Measurements from ENCODE around the gene RNF113A. TPM values are rescaled to one million over a fixed set of nuclear protein-coding genes. Genes with fewer than 3 reads are reported as not detected.
"Not testable (repeated sequence)": the region's sequence is repeated elsewhere in the genome, so short reads cannot be mapped to it uniquely, and the experiment has no call there.

Gene RNF113A
- total RNA-seq, 1 experiment from 2014 or later: 16.2 TPM

DNA sequence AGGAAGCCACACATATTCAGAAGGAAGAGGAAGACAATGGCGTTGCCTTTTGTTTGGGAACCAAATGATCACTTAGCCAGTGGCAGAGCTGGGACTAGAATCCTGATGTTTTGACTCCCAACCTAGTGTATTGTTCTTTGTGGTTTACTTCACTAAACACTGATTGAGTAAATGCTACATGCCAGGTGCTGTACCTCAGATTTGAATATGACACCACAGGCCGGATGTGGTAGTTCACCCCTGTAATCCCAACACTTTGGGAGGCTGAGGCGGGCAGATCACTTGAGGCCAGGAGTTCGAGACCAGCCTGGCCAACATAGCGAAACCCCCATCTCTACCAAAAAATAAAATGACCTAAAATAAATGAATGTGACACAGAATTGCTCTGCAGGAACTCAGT, 8.5 kb upstream of the RNF113A start:
- Histone ChIP-seq H3K27me3 (ENCODE audit: control insufficient read depth, insufficient read depth, low read length) (no peaks in the 10 kb centered on the region), H3K4me3 (ENCODE audit: insufficient read depth, low read depth, low read length) (no peak overlapping the region), H3K36me3 (replicated peaks; ENCODE audit: control insufficient read depth, insufficient read depth, low read length) (no peaks in the 10 kb centered on the region; the same call in 1 of the 2 replicates)
- DNase-seq: no peak

DNA sequence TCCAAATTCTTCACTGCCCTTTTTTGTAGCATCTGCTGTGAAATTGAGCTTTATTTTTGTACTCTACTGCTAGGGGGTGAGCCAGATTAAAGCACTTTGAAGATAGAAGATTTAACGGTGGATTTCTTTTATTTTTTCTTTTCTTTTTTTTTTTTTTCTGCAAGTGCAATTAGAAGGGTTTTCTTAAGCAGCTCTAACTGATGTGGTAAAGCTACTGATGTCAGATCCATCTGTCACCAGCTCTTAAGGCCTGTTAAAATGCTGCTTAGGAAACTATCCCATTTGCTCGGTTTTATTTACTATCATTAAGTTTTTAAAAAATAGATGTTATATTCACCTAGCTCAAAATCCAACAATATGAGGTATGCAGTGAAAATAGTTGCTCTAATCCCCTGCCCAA, 7.2 kb upstream of the RNF113A start:
- H3K27me3 ChIP-seq (ENCODE audit: control insufficient read depth, insufficient read depth, low read length): no peaks in the 10 kb centered on the region
- no peaks in the 10 kb centered on the region; the same call in 1 of the 2 replicates for H3K36me3 ChIP-seq (replicated peaks; ENCODE audit: control insufficient read depth, insufficient read depth, low read length)
- DNase-seq: no peak
- no peak overlapping the region for H3K4me3 ChIP-seq (ENCODE audit: insufficient read depth, low read depth, low read length)

DNA sequence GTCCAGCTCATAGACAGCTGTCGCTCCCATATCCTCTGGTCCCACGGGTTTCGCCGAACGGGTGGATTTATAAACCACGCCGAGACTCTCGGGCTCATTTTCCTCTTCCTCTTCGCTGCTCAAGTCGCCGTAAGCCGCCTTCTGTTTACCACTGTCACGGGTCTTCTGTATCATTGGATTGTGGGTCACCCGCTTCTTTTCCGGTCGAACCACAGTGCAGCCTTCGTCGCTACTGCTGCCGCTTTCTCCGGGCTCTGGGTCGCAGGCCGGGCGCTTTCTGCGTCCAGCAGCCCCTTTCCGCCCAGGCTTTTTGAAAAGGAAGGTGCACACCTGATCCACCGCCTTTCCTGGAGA, 311 bp downstream of the RNF113A start:
- no peak for DNase-seq
- no peaks in the 10 kb centered on the region for H3K27me3 ChIP-seq (ENCODE audit: control insufficient read depth, insufficient read depth, low read length)
- H3K4me3 ChIP-seq (ENCODE audit: insufficient read depth, low read depth, low read length): peak overlapping the region; percentile 78
- H3K36me3 ChIP-seq (replicated peaks; ENCODE audit: control insufficient read depth, insufficient read depth, low read length): no peaks in the 10 kb centered on the region

DNA sequence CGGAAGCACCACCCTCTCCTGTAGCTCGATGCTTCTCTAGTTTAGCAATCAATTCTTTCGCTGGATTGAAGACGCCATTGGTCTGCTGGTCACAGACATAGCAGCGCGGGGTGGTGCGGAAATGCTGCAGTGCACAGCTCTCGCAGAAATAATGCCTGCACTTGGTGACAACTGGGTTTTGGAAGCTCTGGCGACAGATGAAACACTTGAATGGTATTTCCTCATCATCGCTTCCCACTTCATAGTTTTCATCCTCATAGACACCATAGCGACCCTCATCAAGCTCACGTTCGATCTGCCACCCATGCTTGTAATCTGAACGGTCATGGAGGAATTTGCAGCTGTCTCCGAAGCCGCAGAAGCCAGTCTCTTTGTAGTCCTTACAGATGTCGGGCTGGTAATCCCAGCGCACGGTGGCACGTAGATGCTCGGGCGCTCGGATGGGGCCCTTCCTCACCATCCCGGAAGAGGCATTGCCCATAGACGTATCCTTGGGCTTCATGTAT, 854 bp downstream of the RNF113A start:
- Histone ChIP-seq H3K36me3 (replicated peaks; ENCODE audit: control insufficient read depth, insufficient read depth, low read length) (no peaks in the 10 kb centered on the region), H3K27me3 (ENCODE audit: control insufficient read depth, insufficient read depth, low read length) (no peaks in the 10 kb centered on the region), H3K4me3 (ENCODE audit: insufficient read depth, low read depth, low read length) (peak overlapping the region; percentile 78)
- DNase-seq: peak; percentile 37

DNA sequence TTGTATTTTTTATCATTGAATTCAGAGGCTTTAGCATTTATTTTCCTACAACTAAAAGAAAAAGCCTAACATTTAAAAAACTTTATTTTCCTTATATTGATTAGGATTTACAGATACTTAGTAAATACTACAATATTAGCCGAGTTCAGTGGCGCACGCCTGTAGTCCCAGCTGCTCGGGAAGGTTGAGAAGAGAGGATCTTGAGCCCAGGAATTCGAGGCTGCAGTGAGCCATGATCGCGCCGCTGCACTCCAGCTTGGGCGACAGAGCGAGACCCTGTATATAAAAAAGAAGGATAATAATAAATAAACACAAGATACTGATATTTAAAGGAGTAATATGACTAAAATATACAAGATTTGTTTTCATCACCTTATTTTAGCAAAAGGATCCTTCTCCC, 18.1 kb downstream of the RNF113A start:
- no peak for DNase-seq
- H3K36me3 ChIP-seq (replicated peaks; ENCODE audit: control insufficient read depth, insufficient read depth, low read length): no peaks in the 10 kb centered on the region
- H3K4me3 ChIP-seq (ENCODE audit: insufficient read depth, low read depth, low read length): peak overlapping the region; percentile 14; the same call in 1 of the 2 replicates
- H3K27me3 ChIP-seq (ENCODE audit: control insufficient read depth, insufficient read depth, low read length): no peaks in the 10 kb centered on the region

DNA sequence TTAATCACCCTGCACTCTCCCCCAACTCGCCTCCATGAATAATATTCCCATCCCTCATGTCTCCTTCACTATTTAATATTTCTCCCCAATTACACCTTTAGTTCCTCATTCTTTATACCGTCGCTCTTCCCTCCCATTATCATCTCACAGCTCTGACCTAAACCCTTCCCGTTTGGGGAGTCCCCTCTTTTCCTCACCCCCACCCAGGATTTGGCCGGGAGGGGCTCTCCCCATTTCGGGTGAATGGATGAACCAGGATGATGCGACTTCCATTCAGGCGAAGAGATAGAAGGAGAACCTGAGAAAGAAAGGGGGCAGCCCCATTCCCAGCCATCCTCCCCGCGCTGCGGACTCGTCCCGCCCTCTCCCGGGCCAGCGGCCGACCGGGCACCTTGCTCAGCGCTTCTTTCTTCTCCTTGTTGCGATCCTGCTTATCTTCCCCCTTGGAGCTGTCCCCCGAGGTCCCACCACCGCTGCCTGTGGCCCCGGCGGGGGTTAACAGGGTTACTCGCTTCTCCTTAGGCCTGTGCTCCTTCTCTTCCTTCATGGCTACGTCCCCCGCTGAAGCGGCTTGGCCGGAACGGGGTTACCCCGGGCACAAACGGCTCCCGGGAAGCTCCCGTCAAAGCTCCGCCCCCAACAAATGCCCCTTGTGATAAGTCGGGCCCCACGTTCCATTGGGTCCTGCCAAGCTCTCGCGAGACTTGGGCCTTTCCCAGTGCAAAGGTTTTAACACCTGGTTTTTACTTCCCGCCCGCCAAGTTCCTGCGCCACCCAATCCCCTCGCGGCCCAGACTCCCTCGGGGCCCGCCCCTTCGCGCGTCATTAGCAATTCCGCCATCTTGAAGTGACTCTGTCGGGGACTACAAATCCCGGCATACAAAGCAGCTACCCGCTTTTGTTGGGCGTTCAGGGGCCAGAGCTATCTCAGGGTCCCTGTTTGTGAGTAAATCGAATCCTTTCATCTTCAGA, 18.9 kb downstream of the RNF113A start, which contains the start of gene UPF3B:
Gene UPF3B, minus strand, starts transcription at position 582 of the 972 bp plus-strand sequence. Its CDS starts 35 bp downstream, at position 547.
- H3K27me3 ChIP-seq (ENCODE audit: control insufficient read depth, insufficient read depth, low read length): no peaks in the 10 kb centered on the region

DNA sequence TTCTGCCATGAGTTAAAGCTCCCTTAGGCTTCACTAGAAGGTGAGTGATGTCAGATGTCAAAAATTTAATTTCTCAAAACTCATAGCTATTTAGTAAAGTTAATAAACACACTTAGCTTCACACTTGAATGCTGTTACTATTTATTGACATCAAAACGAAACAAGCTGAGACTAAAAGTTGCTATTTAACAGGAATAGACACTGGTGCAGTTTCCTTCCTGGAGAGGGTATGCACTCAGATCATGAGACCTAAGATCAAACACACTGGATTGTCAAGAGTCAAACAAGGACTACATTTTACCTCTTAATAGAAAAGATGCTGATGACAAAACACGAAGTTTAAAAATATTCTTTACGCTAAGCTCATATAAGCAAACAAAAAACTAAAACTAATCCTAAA, 37.6 kb downstream of the RNF113A start:
- no peaks in the 10 kb centered on the region for H3K27me3 ChIP-seq (ENCODE audit: control insufficient read depth, insufficient read depth, low read length)
- H3K4me3 ChIP-seq (ENCODE audit: insufficient read depth, low read depth, low read length): no peak overlapping the region
- peaks cover 7% of the 10 kb centered on the region for H3K36me3 ChIP-seq (replicated peaks; ENCODE audit: control insufficient read depth, insufficient read depth, low read length)
- no peak for DNase-seq

More for the DNA sequence above, 18.9 kb downstream of the RNF113A start, which contains the start of gene UPF3B:
- Histone ChIP-seq H3K4me3 (ENCODE audit: insufficient read depth, low read depth, low read length) (peak within 1 kb of the TSS; percentile 75), H3K36me3 (replicated peaks; ENCODE audit: control insufficient read depth, insufficient read depth, low read length) (no peaks in the 10 kb centered on the region)
- DNase-seq: peak; percentile 91

DNA sequence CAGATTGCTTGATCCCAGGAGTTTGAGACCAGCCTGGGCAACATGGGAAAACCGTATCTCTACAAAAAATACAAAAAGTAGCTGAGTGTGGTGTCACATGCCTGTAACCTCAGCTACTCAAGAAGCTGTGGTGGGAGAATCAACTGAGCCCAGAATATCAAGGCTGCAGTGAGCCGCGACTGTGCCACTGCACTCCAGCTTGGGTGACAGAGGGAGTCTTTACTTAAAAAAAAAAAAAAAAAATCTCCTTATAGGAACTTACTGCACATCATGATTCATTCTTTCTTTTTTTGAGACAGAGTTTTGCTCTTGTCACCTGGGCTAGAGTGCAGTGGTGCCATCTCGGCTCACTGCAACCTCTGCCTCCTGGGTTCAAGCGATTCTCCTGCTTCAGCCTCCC, 43.1 kb downstream of the RNF113A start:
- DNase-seq: no peak
- Histone ChIP-seq H3K36me3 (replicated peaks; ENCODE audit: control insufficient read depth, insufficient read depth, low read length) (no peaks in the 10 kb centered on the region; the same call in none of the 2 replicates), H3K4me3 (ENCODE audit: insufficient read depth, low read depth, low read length) (no peak overlapping the region), H3K27me3 (ENCODE audit: control insufficient read depth, insufficient read depth, low read length) (no peaks in the 10 kb centered on the region)

DNA sequence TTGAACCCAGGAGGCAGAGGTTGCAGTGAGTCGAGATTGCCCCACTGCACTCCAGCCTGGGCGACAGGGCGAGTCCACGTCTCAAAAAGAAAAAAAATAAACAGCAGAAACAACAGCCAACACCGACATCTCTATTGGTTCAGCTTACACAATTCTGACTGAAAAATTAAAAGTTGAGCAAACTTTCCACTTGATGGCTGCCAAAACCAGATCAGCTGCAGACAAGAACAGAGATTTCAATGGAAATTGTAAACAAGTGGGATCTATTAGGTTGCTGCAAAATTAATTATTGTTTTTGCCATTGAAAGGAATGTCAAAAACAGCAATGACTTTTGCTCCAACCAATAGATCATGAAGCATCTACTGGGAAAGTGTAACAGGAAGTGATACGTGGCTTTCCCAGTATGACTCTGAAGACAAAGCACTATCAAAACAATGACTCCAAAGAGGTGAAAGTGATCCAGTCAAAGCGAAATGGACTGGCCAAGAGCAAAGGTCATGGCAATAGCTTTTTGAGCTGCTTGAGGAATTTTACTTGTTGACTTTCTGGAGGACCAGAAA, 45.1 kb downstream of the RNF113A start:
- H3K27me3 ChIP-seq (ENCODE audit: control insufficient read depth, insufficient read depth, low read length): no peaks in the 10 kb centered on the region
- no peak overlapping the region for H3K4me3 ChIP-seq (ENCODE audit: insufficient read depth, low read depth, low read length)
- no peak for DNase-seq

DNA sequence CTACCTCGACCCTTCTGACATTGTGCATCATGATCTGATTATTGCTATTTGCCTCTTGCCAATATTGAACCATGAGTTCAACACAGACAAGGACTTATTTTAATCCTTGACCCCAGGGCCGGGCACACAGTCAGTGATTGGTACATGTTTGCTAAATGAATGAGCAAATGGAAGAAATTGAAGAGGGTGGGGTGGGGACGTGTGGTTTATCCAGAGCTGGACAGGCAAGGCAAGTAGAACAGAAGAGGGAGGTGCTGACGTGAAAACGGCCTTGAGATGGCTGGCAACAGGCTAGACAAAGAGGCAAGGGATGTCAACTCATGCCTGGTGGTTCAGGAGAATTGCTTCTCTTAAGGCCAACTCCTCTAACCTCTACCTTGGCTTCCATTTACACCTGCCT, 47.3 kb downstream of the RNF113A start:
- not testable (repeated sequence) for H3K36me3 ChIP-seq (replicated peaks; ENCODE audit: control insufficient read depth, insufficient read depth, low read length); DNase-seq; H3K27me3 ChIP-seq (ENCODE audit: control insufficient read depth, insufficient read depth, low read length); H3K4me3 ChIP-seq (ENCODE audit: insufficient read depth, low read depth, low read length)

More for the DNA sequence above, 45.1 kb downstream of the RNF113A start:
- H3K36me3 ChIP-seq (replicated peaks; ENCODE audit: control insufficient read depth, insufficient read depth, low read length): no peaks in the 10 kb centered on the region; the same call in none of the 2 replicates

DNA sequence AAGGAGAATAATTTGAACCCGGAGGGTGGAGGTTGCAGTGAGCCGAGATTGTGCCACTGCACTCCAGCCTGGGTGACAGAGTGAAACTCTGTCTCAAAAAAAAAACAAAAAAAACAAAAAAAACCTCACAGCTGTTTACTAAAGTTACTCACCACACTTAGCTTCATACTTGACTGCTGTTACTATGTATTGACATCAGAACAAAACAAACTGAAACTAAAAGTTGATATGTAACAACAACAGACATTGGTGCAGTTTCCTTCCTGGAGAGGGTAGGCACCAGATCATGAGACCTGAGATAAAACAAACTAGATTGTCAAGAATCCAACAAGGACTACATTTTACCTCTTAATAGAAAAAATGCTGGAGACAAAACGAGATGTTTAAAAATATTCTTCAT, 49.8 kb downstream of the RNF113A start:
- not testable (repeated sequence) for H3K4me3 ChIP-seq (ENCODE audit: insufficient read depth, low read depth, low read length); DNase-seq; H3K27me3 ChIP-seq (ENCODE audit: control insufficient read depth, insufficient read depth, low read length); H3K36me3 ChIP-seq (replicated peaks; ENCODE audit: control insufficient read depth, insufficient read depth, low read length)

Other genes with a start within 250 kb of the RNF113A start
- gene SEPTIN6, start 178.6 kb downstream of the RNF113A start, total RNA-seq (2014; rRNA removed; shearing (Covaris generic)): 26.9 and 41.7 TPM in 2 replicates
- 1.8 and 3.2 TPM in 2 replicates for gene SOWAHD, start 113.1 kb downstream of the RNF113A start, total RNA-seq (2014; rRNA removed; shearing (Covaris generic))
- gene RPL39, start 80.1 kb downstream of the RNF113A start, total RNA-seq (2014; rRNA removed; shearing (Covaris generic)): 1,219 and 1,278 TPM in 2 replicates
- 3.9 and 6.2 TPM in 2 replicates for gene UPF3B, start 18.8 kb downstream of the RNF113A start, total RNA-seq (2014; rRNA removed; shearing (Covaris generic))
- 73.1 and 79.1 TPM in 2 replicates for gene NDUFA1, start 99 bp upstream of the RNF113A start, total RNA-seq (2014; rRNA removed; shearing (Covaris generic))
- gene AKAP14, start 24.2 kb upstream of the RNF113A start, total RNA-seq (2014; rRNA removed; shearing (Covaris generic)): not detected in 2 replicates
- gene NKAP, start 72.0 kb upstream of the RNF113A start, total RNA-seq (2014; rRNA removed; shearing (Covaris generic)): 4.8 and 5.5 TPM in 2 replicates
- gene RHOXF2B, start 206.0 kb upstream of the RNF113A start, total RNA-seq (2014; rRNA removed; shearing (Covaris generic)): not detected in 2 replicates
- not detected in 2 replicates for gene RHOXF1, start 244.2 kb upstream of the RNF113A start, total RNA-seq (2014; rRNA removed; shearing (Covaris generic))